NCI-H2081 (cell line): ENCODE results near the gene INHBB.

Experiments used
- DNase-seq, 2 experiments: peaks; one replicate each; lab custom pipeline; 2025; lab: John Stamatoyannopoulos, UW

Gene INHBB

GRCh38 chr2:120341977-120342376, 4.0 kb upstream of the INHBB start:
- no peak for DNase-seq

GRCh38 chr2:120342446-120342845, 3.5 kb upstream of the INHBB start:
- DNase-seq, result no peak

- no peak for DNase-seq
Measured at GRCh38 chr2:120343100-120343432, 2.9 kb upstream of the INHBB start.

GRCh38 chr2:120343433-120344105, 2.4 kb upstream of the INHBB start:
- DNase-seq, result peak; percentile 80

- DNase-seq, result peak; percentile 33 to 59
Measured at GRCh38 chr2:120344214-120344975, 1.5 kb upstream of the INHBB start.

GRCh38 chr2:120344976-120345581, 857 bp upstream of the INHBB start:
- DNase-seq, result peak in 1 of 2 experiments; percentile 66

- no peak for DNase-seq
Measured at GRCh38 chr2:120345608-120346007, 328 bp upstream of the INHBB start.

- peak; percentile 30 to 54 for DNase-seq
Measured at GRCh38 chr2:120346667-120347358, 877 bp downstream of the INHBB start.

- DNase-seq, result peak in 1 of 2 experiments; percentile 11
Measured at GRCh38 chr2:120347396-120348060, 1.6 kb downstream of the INHBB start.

- DNase-seq, result peak; percentile 42 to 61
Measured at GRCh38 chr2:120348134-120348736, 2.3 kb downstream of the INHBB start.

GRCh38 chr2:120348737-120349439, 3.0 kb downstream of the INHBB start:
- no peak for DNase-seq

- DNase-seq, result no peak
Measured at GRCh38 chr2:120349440-120349921, 3.5 kb downstream of the INHBB start.

- DNase-seq, result no peak
Measured at GRCh38 chr2:120350080-120350479, 4.1 kb downstream of the INHBB start.

- DNase-seq, result no peak
Measured at GRCh38 chr2:120350801-120351320, 4.9 kb downstream of the INHBB start.

- DNase-seq, result no peak
Measured at GRCh38 chr2:120352696-120353590, 7.0 kb downstream of the INHBB start.

GRCh38 chr2:120353591-120353898, 7.6 kb downstream of the INHBB start:
- DNase-seq, result no peak

GRCh38 chr2:120353931-120354330, 8.0 kb downstream of the INHBB start:
- no peak for DNase-seq

GRCh38 chr2:120354467-120354866, 8.5 kb downstream of the INHBB start:
- DNase-seq, result no peak

- DNase-seq, result no peak
Measured at GRCh38 chr2:120354935-120355779, 9.2 kb downstream of the INHBB start.
